ENCODE results near the gene ADSS2. TPM values are rescaled to one million over a fixed set of nuclear protein-coding genes. Genes with fewer than 3 reads are reported as not detected.

ADSS2 gene
- total RNA-seq, 1 donor from 2014 or later = 6.1 TPM

GRCh38 chr1:244431166-244431565 lies 20.5 kb downstream of the ADSS2 start:
- intact Hi-C loops (cut with micrococcal nuclease) = no loop called here
- Histone ChIP-seq H3K4me1 (no peaks in the 10 kb centered on the region), H3K27ac (replicated peaks) (no peak overlapping the region), H3K27me3 (ENCODE audit: low read depth) (no peaks in the 10 kb centered on the region), H3K4me3 (no peak overlapping the region), H3K36me3 (peaks cover 31% of the 10 kb centered on the region), H3K9me3 (replicated peaks) (no peaks in the 10 kb centered on the region)
- DNase-seq = no peak
- TF ChIP-seq CTCF (IDR thresholded peaks at IDR 0.05; ENCODE audit: borderline replicate concordance) = no peak

GRCh38 chr1:244429818-244430217 lies 21.9 kb downstream of the ADSS2 start:
- no peaks in the 10 kb centered on the region for H3K27me3 ChIP-seq (ENCODE audit: low read depth)
- H3K27ac ChIP-seq (replicated peaks) = no peak overlapping the region
- H3K4me3 ChIP-seq = no peak overlapping the region
- no peak for DNase-seq
- intact Hi-C loops (cut with micrococcal nuclease) = no loop called here
- H3K36me3 ChIP-seq = peaks cover 23% of the 10 kb centered on the region
- no peaks in the 10 kb centered on the region for H3K9me3 ChIP-seq (replicated peaks)
- H3K4me1 ChIP-seq = peaks cover 2% of the 10 kb centered on the region
- no peak for TF ChIP-seq CTCF (IDR thresholded peaks at IDR 0.05; ENCODE audit: borderline replicate concordance)

GRCh38 chr1:244427647-244428046 lies 24.1 kb downstream of the ADSS2 start:
- Histone ChIP-seq H3K27me3 (ENCODE audit: low read depth) (no peaks in the 10 kb centered on the region), H3K4me1 (peaks cover 4% of the 10 kb centered on the region)

GRCh38 chr1:244424649-244425334 lies 26.9 kb downstream of the ADSS2 start:
- Histone ChIP-seq H3K4me1 (peaks cover 4% of the 10 kb centered on the region), H3K4me3 (no peak overlapping the region), H3K27me3 (ENCODE audit: low read depth) (no peaks in the 10 kb centered on the region), H3K9me3 (replicated peaks) (no peaks in the 10 kb centered on the region), H3K27ac (replicated peaks) (no peak overlapping the region), H3K36me3 (peaks cover 39% of the 10 kb centered on the region)
- intact Hi-C loops (cut with micrococcal nuclease) = no loop called here
- no peak for DNase-seq
- no peak for TF ChIP-seq CTCF (IDR thresholded peaks at IDR 0.05; ENCODE audit: borderline replicate concordance)

More at GRCh38 chr1:244427647-244428046, 24.1 kb downstream of the ADSS2 start:
- H3K9me3 ChIP-seq (replicated peaks) = no peaks in the 10 kb centered on the region
- DNase-seq = no peak
- H3K36me3 ChIP-seq = peaks cover 34% of the 10 kb centered on the region
- intact Hi-C loops (cut with micrococcal nuclease) = no loop called here
- no peak overlapping the region for H3K27ac ChIP-seq (replicated peaks)
- no peak for TF ChIP-seq CTCF (IDR thresholded peaks at IDR 0.05; ENCODE audit: borderline replicate concordance)
- no peak overlapping the region for H3K4me3 ChIP-seq

- H3K27me3 ChIP-seq (ENCODE audit: low read depth) = no peaks in the 10 kb centered on the region
- no peak overlapping the region for H3K27ac ChIP-seq (replicated peaks)
- no peaks in the 10 kb centered on the region for H3K9me3 ChIP-seq (replicated peaks)
- H3K4me3 ChIP-seq = no peak overlapping the region
- peaks cover 57% of the 10 kb centered on the region for H3K36me3 ChIP-seq
- no peak for DNase-seq
- no peak for TF ChIP-seq CTCF (IDR thresholded peaks at IDR 0.05; ENCODE audit: borderline replicate concordance)
- intact Hi-C loops (cut with micrococcal nuclease) = no loop called here
- peaks cover 4% of the 10 kb centered on the region for H3K4me1 ChIP-seq
Observed at GRCh38 chr1:244422174-244422573, 29.5 kb downstream of the ADSS2 start.
